ENCODE results near the gene RFTN1. TPM values are rescaled to one million over a fixed set of nuclear protein-coding genes. Genes with fewer than 3 reads are reported as not detected.

The RFTN1 gene
- total and polyA plus RNA-seq, 2 of the 8 experiments (the other 6 are each of a cell fraction or from before 2014, with no cell fraction given), result 4.6 to 6.7 TPM

- POLR2A ChIA-PET (ENCODE audit: partially characterized antibody), result no interaction called here
- Histone ChIP-seq H4K8ac (ENCODE audit: extremely low read depth, insufficient read depth, low read length) (no peak overlapping the region), H2BK15ac (ENCODE audit: low read length) (no peak overlapping the region), H3K4me1 (replicated peaks in 1 of 4; ENCODE audit: control insufficient read depth in 3 of 4, insufficient read depth in 4 of 4, low read length in 3 of 4) (peaks cover 0 to 2% (median 0%) of the 10 kb centered on the region in 4 experiments; a peak in 1 of 7 replicates), H3K23ac (ENCODE audit: insufficient read length) (no peak overlapping the region), H3K36me3 (ENCODE audit: control insufficient read depth in 2 of 4, insufficient read depth in 4 of 4, low read length in 3 of 4) (no peaks in the 10 kb centered on the region), H3K56ac (replicated peaks; ENCODE audit: insufficient read length, low read depth, low read length) (no peak overlapping the region), H2BK12ac (ENCODE audit: low read depth, low read length) (no peak overlapping the region), H2AFZ (ENCODE audit: low read length) (no peak overlapping the region), H3K4me2 (ENCODE audit: insufficient read depth in 1 of 2, low read depth in 2 of 2, low read length in 2 of 2) (no peak overlapping the region), H3K14ac (ENCODE audit: insufficient read length) (no peak overlapping the region), H3K9ac (replicated peaks in 1 of 4; ENCODE audit: extremely low read depth in 1 of 4, low read depth in 3 of 4, low read length in 3 of 4) (no peak overlapping the region), H3K18ac (ENCODE audit: extremely low read depth, low read length) (no peak overlapping the region), H2BK20ac (ENCODE audit: low read length) (no peak overlapping the region), H2BK120ac (replicated peaks; ENCODE audit: low read depth, low read length) (no peak overlapping the region), H4K5ac (ENCODE audit: insufficient read length, low read depth, low read length) (no peak overlapping the region), H2BK5ac (ENCODE audit: low read depth, low read length) (no peak overlapping the region), H3K79me2 (ENCODE audit: control insufficient read depth in 1 of 2, insufficient read depth in 2 of 2, low read length in 2 of 2) (no peaks in the 10 kb centered on the region), H3K79me1 (ENCODE audit: low read depth, low read length) (no peaks in the 10 kb centered on the region), H4K20me1 (replicated peaks in 1 of 2; ENCODE audit: control insufficient read depth in 1 of 2, insufficient read depth in 2 of 2, low read length in 2 of 2) (no peaks in the 10 kb centered on the region), H3K27ac (ENCODE audit: low read depth, low read length) (no peak overlapping the region), H3K23me2 (ENCODE audit: low read depth, low read length) (no peaks in the 10 kb centered on the region), H3K4me3 (ENCODE audit: extremely low read depth in 1 of 4, insufficient read depth in 2 of 4, low read depth in 3 of 4, low read length in 4 of 4) (no peak overlapping the region), H3K4ac (replicated peaks; ENCODE audit: insufficient read length, low read depth, low read length) (no peak overlapping the region), H4K91ac (replicated peaks; ENCODE audit: insufficient read length, low read length) (no peak overlapping the region), H3K9me3 (ENCODE audit: insufficient read depth in 2 of 2, low read depth in 1 of 2, low read length in 1 of 2) (no peaks in the 10 kb centered on the region), H2AK5ac (ENCODE audit: low read depth, low read length) (no peak overlapping the region), H3K27me3 (replicated peaks in 1 of 4; ENCODE audit: control insufficient read depth in 3 of 4, extremely low read depth in 1 of 4, insufficient read depth in 3 of 4, low read length in 3 of 4) (no peaks in the 10 kb centered on the region)
- CTCF ChIA-PET (ENCODE audit: partially characterized antibody), result no interaction called here
- TF ChIP-seq POLR2AphosphoS5 (IDR thresholded peaks at IDR 0.05; ENCODE audit: low read depth, low read length) (no peak), SP4 (IDR thresholded peaks at IDR 0.05; ENCODE audit: low read length) (no peak), GABPA (IDR thresholded peaks at IDR 0.05; ENCODE audit: borderline replicate concordance, insufficient read depth, low read length) (no peak), SP1 (IDR thresholded peaks at IDR 0.05; ENCODE audit: low read depth, low read length) (no peak), USF2 (IDR thresholded peaks at IDR 0.05; ENCODE audit: low read length) (no peak)
- DNase-seq (ENCODE audit: low read depth in 1 of 2, low spot score in 2 of 2) (no peak), FAIRE-seq (no peak)
- 94% methylated on average over 4 of the region's 4 CpGs; no CpG with 5 or more reads in 1 of the 2 experiments for WGBS, 2 experiments (ENCODE audit: extremely low coverage in 1 of 2, insufficient coverage in 1 of 2, insufficient read length in 1 of 2, insufficient replicate concordance in 2 of 2, low coverage in 1 of 2, low lambda C conversion rate in 2 of 2, missing lambda C conversion rate in 1 of 2)
Measured at GRCh38 chr3:16447135-16447534, 66.4 kb downstream of the RFTN1 start.

Measured in H1 (cell line).